ENCODE results near the gene SASH1. TPM values are rescaled to one million over a fixed set of nuclear protein-coding genes. Genes with fewer than 3 reads are reported as not detected.
"Not testable (repeated sequence)": the region's sequence is repeated elsewhere in the genome, so short reads cannot be mapped to it uniquely, and the experiment has no call there.

SASH1 gene
- total RNA-seq, 1 donor from 2014 or later, result 28.7 TPM

GRCh38 chr6:148347441-148348054 lies 4.9 kb downstream of the SASH1 start:
- TF ChIP-seq CTCF (IDR thresholded peaks at IDR 0.05; ENCODE audit: unreplicated experiment), result no peak
- Mint-ChIP-seq H3K27ac (no peak overlapping the region), H3K27me3 (ENCODE audit: low read depth) (no peaks in the 10 kb centered on the region), H3K36me3 (peaks cover 6% of the 10 kb centered on the region), H3K9me3 (no peaks in the 10 kb centered on the region), H3K4me1 (peaks cover 33% of the 10 kb centered on the region), H3K4me3 (no peak overlapping the region)
- DNase-seq (ENCODE audit: low spot score in 2 of 2, unreplicated experiment in 2 of 2), result no peak

GRCh38 chr6:148348335-148348734 lies 5.7 kb downstream of the SASH1 start:
- TF ChIP-seq CTCF (IDR thresholded peaks at IDR 0.05; ENCODE audit: unreplicated experiment), result no peak
- no peak for DNase-seq (ENCODE audit: low spot score in 2 of 2, unreplicated experiment in 2 of 2)
- Mint-ChIP-seq H3K4me1 (peaks cover 30% of the 10 kb centered on the region), H3K36me3 (peaks cover 6% of the 10 kb centered on the region), H3K27me3 (ENCODE audit: low read depth) (no peaks in the 10 kb centered on the region), H3K27ac (no peak overlapping the region), H3K4me3 (no peak overlapping the region), H3K9me3 (no peaks in the 10 kb centered on the region)

GRCh38 chr6:148348778-148349177 lies 6.1 kb downstream of the SASH1 start:
- H3K27ac Mint-ChIP-seq, result no peak overlapping the region
- H3K27me3 Mint-ChIP-seq (ENCODE audit: low read depth), result no peaks in the 10 kb centered on the region
- peaks cover 25% of the 10 kb centered on the region for H3K4me1 Mint-ChIP-seq
- no peak for DNase-seq (ENCODE audit: low spot score in 2 of 2, unreplicated experiment in 2 of 2)
- H3K4me3 Mint-ChIP-seq, result no peak overlapping the region
- no peaks in the 10 kb centered on the region for H3K9me3 Mint-ChIP-seq
- peaks cover 6% of the 10 kb centered on the region for H3K36me3 Mint-ChIP-seq
- TF ChIP-seq CTCF (IDR thresholded peaks at IDR 0.05; ENCODE audit: unreplicated experiment), result no peak

GRCh38 chr6:148349466-148349865 lies 6.8 kb downstream of the SASH1 start:
- Mint-ChIP-seq H3K9me3 (no peaks in the 10 kb centered on the region), H3K27me3 (ENCODE audit: low read depth) (no peaks in the 10 kb centered on the region), H3K4me3 (no peak overlapping the region), H3K27ac (no peak overlapping the region), H3K36me3 (peaks cover 6% of the 10 kb centered on the region), H3K4me1 (peaks cover 20% of the 10 kb centered on the region)
- TF ChIP-seq CTCF (IDR thresholded peaks at IDR 0.05; ENCODE audit: unreplicated experiment), result no peak
- DNase-seq (ENCODE audit: low spot score in 2 of 2, unreplicated experiment in 2 of 2), result no peak

DNA sequence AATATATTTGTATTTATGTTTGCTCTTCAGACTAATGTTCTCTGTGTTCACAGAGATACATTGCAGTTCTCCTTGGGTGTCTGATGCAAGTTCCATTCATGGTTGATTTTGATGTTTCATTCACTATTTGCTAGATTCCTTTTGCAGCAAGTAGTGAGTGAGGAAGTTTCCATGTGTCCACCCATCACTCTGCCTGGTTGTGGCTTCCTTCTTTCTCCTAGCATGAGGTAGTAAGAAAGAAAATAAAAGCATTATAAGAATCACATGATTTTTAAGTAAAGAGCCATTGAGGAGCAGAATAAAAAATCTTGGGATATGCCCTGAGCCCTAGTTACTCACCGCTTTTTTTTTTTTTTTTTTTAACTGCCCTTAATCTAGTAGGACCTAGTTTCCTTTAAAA lies 8.7 kb downstream of the SASH1 start:
- no peak for DNase-seq (ENCODE audit: low spot score in 2 of 2, unreplicated experiment in 2 of 2)
- no peak overlapping the region for H3K4me3 Mint-ChIP-seq

DNA sequence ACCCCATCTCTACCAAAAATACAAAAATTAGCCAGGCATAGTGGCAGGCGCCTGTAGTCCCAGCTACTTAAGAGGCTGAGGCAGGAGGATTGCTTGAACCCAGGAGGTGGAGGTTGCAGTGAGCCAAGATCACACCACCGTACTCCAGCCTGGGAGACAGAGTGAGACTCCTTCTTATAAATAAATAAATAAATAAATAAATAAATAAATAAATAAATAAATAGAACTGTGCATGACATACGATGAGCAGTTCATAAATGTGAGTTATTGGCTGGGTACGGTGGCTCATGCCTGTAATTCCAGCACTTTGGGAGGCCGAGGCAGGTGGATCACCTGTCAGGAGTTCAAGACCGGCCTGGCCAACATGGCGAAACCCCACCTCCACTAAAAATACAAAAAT lies 9.8 kb downstream of the SASH1 start:
- not testable (repeated sequence) for H3K36me3 Mint-ChIP-seq; H3K9me3 Mint-ChIP-seq; H3K27me3 Mint-ChIP-seq (ENCODE audit: low read depth); H3K4me1 Mint-ChIP-seq; H3K4me3 Mint-ChIP-seq; DNase-seq (ENCODE audit: low spot score in 2 of 2, unreplicated experiment in 2 of 2); H3K27ac Mint-ChIP-seq

More for the DNA sequence above, 8.7 kb downstream of the SASH1 start:
- Mint-ChIP-seq H3K27ac (no peak overlapping the region), H3K4me1 (peaks cover 10% of the 10 kb centered on the region), H3K9me3 (no peaks in the 10 kb centered on the region), H3K27me3 (ENCODE audit: low read depth) (no peaks in the 10 kb centered on the region), H3K36me3 (peaks cover 6% of the 10 kb centered on the region)
- no peak for TF ChIP-seq CTCF (IDR thresholded peaks at IDR 0.05; ENCODE audit: unreplicated experiment)
